Femur (tissue), 1 donor: ENCODE measurements around the gene C3.
"Not testable (repeated sequence)": the region's sequence is repeated elsewhere in the genome, so short reads cannot be mapped to it uniquely, and the experiment has no call there.

Source experiments
- DNase-seq: peaks from one replicate; pipeline ENCODE4 v3.0.0-alpha.2; 2017

The C3 gene

DNA sequence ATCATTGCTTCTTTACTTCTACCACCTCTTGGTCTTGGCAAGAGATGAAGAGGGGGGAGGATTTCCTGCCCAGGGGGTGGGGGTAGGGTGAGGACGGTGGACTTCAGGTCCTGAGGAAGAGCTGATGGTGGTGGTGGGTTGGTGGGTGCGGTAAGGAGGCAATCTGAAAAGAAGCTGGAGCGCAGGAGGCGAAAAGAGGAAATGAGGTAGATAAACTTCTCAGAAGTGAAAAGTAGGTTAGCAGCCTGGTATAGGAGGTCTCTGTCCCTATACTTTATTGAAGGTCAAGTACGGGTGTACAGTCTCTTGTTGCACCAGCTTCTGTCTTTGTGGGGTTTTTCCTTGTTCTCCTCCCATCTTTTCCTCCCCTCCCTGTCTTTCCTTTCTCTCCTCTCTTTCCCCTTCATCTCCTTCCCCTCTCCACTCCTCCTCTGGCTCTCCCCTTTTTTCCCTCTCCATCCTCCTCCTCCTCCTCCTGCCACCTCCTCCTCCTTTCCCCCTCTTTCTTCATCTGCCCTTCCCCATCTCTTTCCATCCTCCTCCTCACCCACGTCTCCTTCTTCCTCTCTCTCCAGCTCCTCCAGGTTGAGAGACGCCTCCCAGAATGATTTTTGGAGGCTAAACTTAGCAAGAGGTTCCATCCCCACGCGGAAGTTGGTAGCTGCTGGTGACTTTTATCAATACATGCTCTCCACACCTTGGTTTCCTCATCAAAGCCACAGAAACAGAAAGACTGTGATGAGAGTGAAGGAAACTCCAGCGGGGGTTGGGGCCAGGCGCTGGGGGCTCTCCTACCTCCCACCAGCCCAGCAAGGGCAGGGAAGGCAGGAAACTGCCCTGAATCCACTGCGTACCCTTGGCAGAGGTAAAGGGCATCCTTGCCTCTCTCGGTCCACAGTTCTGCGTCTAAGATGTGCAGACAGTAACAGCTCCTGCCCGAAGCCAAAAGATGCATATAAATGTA is 65.8 kb downstream of the C3 start:
- DNase-seq = no peak

DNA sequence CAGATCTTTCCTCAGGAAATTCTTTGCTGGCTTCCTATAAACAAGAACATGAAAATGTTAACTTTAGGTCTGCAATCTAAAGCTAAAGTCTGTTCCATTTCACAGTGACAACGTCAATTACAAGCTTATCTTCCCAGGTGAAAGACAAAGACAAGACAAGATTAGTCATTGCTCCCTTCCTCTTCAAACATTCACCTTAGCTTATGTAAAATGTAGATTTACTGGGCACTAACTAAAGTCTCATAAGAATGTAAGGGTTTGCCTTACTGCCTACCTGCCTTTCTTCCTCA is 67.7 kb downstream of the C3 start:
- no peak for DNase-seq

DNA sequence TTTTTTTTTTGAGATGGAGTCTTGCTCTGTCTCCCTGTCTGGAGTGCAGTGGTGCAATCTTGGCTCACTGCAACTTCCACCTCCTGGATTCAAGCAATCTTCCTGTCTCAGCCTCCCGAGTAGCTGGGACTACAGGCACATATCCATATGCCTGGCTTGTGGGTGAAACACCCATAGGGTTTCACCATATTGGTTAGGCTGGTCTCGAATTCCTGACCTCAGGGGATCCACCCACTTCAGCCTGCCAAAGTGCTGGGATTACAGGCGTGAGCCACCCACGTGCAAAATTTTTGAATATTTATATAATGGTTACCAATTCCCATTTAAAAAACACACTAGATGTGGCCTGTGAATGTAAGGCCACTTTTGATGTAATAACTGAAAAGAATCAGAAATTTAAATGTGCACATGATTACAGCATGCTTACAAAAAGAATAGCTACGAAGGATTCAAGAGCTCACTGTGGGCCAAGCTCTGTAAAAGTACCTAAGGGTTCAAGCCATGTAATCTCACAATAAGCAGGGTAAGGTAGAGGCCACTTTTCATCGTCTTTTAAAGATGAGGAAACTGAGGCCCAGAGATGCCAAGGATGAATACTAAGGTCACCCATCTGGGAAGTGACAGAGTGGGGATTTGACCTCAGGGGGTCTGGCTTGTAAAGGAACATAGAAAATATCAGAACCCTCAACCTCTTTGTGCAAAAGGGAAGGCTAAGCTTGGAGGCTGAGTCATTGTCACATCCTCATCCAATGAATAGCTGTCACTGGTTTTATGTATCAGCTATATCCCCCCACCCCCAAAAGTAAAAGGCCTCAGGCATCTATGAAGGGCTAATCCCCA is 68.3 kb downstream of the C3 start:
- no peak for DNase-seq

DNA sequence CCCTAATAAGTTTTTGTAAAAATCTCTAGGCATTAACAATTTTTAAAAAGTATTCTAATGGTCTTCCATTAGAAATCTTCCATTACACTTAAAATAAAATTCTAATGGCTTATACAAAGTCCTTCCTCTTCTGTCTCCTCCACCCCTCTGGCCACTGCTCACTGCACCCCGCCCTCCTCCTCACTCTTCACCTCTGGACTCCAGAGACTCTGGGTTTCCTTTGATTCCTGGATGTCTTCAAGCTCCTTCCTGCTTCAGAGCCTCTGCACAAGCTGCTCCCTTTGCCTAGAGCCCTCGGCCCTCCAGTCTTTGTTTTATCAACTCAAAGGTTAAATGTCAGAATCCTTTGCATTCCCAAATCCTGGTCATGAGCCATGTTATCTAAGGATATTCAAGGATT is 71.3 kb downstream of the C3 start:
- DNase-seq = no peak

DNA sequence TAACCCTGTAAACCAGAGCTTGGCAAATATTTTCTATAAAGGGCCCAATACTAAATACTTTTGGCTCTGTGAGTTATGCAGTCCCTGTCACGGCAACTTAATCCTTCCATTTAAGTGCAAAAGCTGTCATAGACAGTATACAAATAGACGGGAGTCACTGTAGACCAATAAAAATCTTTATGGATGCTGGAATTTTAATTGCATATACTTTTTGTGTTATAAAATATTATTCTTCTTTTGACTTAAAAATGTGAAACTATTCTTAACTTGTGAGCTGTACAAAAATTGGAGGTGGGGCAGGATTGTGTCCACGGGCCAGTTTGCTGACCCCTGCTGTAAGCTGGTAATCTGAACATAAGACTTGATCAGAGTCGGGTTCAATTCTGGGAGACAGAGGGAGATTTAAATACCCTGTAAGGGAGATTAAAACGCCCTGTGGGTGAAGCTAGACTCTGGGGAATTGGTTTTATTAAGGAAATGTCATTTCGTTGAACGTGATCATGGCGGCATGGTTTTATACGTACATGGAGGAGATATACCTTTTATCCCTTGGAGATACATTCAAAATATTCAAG is 72.2 kb downstream of the C3 start:
- DNase-seq = no peak

DNA sequence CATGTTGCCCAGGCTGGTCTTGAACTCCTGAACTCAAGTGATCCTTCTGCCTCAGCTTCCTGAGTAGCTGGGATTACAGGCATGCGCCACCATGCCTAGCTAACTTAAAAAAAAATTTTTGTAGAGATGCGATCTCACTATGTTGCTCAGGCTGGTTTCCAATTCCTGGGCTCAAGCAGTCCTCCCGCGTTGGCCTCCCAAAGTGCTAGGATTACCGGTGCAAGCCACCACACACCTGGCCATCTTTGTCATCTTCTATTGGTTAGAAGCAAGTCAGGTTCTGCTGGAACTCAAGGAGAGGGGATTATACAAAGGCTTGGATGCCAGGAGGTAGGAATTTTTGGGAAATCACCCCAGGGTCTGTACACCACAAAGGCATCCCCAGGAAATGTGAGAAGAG is 75.7 kb downstream of the C3 start:
- DNase-seq = no peak

DNA sequence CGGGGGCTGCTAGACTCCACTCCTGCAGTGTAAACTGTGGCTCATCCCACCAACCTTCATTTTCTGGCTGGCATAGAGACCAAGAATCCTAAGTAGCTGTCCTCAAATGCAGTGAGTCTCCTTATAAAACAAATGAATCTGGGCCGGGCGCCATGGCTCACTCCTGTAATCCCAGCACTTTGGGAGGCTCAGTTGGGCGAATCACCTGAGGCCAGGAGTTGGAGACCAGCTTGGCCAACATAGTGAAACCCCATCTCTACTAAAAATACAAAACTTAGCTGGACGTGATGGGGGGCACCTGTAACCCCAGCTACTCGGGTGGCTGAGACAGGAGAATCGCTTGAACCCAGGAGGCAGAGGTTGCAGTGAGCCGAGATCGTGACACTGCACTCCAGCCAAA is 80.1 kb downstream of the C3 start:
- not testable (repeated sequence) for DNase-seq

DNA sequence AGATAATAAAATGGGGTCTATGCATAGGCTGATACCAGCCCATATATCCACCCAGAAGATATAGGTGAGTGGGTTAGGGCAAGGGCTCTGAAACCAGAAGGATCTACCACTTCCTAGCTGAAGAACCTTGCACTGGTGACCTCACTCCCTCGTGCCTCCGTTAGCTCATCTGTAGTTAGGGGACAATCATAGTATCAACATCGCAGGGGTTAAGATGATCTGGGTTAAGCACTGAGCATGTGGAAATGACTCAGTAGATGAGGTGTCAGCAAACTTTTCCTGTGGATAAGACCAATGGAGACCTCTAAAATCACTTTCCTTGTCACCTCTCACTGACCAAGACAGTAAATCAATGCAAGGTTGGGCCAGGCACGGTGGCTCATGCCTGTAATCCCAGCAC is 81.0 kb downstream of the C3 start:
- DNase-seq = no peak

DNA sequence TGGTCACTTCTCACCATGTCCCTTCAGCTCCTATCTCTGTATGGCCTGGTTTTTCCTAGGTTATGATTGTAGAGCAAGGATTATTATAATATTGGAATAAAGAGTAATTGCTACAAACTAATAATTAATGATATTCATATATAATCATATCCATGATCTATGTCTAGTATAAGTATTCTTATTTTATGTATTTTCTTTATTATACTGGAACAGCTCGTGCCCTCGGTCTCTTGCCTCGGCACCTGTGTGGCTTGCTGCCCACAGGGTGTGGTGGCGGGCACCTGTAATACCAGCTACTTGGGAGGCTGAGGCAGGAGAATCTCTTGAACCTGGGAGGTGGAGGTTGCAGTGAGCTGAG is 87.0 kb downstream of the C3 start:
- not testable (repeated sequence) for DNase-seq

DNA sequence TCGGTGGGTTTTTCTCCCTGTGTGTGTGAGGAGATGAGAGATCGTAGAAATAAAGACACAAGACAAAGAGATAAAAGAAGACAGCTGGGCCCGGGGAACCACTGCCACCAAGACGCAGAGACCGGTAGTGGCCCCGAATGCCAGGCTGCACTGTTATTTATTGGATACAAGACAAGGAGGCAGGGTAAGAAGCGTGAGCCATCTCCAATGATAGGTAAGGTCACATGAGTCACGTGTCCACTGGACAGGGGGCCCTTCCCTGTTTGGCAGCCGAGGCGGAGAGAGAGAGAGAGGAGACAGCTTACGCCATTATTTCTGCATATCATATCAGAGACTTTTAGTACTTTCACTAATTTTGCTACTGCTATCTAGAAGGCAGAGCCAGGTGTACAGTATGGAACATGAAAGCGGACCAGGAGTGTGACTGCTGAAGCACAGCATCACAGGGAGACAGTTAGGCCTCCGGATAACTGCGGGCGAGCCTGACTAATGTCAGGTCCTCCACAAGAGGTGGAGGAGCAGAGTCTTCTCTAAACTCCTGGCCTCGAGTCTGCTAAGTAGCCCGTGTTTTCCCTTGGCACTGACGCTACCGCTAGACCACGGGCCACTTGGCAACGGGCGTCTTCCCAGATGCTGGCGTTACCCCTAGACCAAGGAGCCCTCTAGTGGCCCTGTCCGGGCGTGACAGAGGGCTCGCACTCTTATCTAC is 87.5 kb downstream of the C3 start:
- peak; percentile 72 for DNase-seq

DNA sequence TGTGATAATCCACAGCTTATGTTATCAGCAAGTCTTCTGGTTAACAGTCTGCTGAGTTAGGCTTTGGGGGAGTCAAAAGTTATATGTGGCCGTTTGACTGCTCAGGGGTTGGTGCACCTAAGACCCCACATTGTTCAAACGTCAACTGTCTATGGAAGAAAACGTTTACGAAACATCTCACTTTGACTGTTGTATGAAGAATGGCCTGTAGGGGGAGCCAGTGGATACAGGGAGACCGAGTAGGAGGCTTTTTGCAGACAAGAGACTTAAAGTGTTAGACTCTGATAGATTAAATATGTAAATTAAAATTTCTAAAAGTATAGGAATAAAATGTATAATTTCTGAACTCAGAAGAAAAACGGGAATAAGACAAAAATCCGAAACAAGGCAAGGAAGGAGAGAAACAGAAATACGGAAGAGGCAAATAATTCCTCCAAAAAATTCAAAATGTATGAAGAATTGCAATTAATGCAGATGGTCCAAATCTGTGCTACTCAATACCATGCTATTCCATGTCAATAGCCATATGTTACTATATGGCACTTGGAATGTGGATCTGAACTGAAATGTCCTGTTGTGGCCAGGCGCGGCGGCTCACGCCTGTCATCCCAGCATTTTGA is 88.3 kb downstream of the C3 start:
- peak; percentile 71 for DNase-seq
